Panc1 (cell line): ENCODE data around the gene SENP7.

Experiments
- POLR2AphosphoS5 ChIP-seq: IDR thresholded peaks from 2 replicates; pipeline ENCODE4 v1.6.1; 2012; ENCODE audit warnings: mild to moderate bottlenecking, low read depth, low read length, moderate library complexity
- SIN3A ChIP-seq: IDR thresholded peaks from 2 replicates; pipeline ENCODE4 v1.6.1; 2012; ENCODE audit warnings: low read depth, mild to moderate bottlenecking, low read length, moderate library complexity, borderline replicate concordance; ENCODE audit not compliant: insufficient read depth
- TCF7L2 ChIP-seq: IDR thresholded peaks from 2 replicates; pipeline ENCODE4 v1.6.1; 2011; ENCODE audit warnings: mild to moderate bottlenecking, low read depth, low read length, inconsistent platforms
- TF ChIP-seq, protein P1 (sequence below): fragments of 450-650 bp; IDR thresholded peaks from 2 replicates; pipeline ENCODE4 v1.5.1; 2017; ENCODE audit warnings: mild to moderate bottlenecking
- TF ChIP-seq, protein P2 (sequence below), 2 experiments: IDR thresholded peaks; 2 replicates each; pipeline ENCODE4 v1.6.1; 2011 to 2012; ENCODE audit warnings: low read depth in 2 of 2, control low read depth in 1 of 2, low read length in 1 of 2, mild to moderate bottlenecking in 1 of 2, moderate library complexity in 1 of 2; ENCODE audit not compliant: insufficient read depth in 1 of 2

DNA sequence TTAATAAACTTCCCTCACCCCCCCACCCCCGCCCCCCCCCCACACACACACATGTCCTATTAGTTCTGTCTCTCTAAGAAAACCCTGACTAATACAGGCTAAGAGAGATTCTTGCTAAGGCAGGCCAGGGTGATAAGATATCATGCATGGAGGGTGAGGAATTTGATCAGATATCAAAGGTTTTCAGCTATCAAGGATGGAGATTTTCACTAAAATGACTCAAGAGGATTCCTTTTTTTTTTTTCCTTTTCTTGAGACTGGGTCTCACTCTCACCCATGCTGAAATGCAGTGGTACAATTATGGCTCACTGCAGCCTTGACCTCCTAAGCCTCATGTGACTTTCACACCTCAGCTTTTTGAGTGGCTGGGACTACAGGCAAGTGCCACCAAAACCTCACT lies 14.9 kb upstream of the SENP7 start:
- TF ChIP-seq POLR2AphosphoS5 (no peak), SIN3A (no peak), TCF7L2 (no peak)
- TF ChIP-seq, protein P1, sequence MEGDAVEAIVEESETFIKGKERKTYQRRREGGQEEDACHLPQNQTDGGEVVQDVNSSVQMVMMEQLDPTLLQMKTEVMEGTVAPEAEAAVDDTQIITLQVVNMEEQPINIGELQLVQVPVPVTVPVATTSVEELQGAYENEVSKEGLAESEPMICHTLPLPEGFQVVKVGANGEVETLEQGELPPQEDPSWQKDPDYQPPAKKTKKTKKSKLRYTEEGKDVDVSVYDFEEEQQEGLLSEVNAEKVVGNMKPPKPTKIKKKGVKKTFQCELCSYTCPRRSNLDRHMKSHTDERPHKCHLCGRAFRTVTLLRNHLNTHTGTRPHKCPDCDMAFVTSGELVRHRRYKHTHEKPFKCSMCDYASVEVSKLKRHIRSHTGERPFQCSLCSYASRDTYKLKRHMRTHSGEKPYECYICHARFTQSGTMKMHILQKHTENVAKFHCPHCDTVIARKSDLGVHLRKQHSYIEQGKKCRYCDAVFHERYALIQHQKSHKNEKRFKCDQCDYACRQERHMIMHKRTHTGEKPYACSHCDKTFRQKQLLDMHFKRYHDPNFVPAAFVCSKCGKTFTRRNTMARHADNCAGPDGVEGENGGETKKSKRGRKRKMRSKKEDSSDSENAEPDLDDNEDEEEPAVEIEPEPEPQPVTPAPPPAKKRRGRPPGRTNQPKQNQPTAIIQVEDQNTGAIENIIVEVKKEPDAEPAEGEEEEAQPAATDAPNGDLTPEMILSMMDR = no peak
- TF ChIP-seq, protein P2, sequence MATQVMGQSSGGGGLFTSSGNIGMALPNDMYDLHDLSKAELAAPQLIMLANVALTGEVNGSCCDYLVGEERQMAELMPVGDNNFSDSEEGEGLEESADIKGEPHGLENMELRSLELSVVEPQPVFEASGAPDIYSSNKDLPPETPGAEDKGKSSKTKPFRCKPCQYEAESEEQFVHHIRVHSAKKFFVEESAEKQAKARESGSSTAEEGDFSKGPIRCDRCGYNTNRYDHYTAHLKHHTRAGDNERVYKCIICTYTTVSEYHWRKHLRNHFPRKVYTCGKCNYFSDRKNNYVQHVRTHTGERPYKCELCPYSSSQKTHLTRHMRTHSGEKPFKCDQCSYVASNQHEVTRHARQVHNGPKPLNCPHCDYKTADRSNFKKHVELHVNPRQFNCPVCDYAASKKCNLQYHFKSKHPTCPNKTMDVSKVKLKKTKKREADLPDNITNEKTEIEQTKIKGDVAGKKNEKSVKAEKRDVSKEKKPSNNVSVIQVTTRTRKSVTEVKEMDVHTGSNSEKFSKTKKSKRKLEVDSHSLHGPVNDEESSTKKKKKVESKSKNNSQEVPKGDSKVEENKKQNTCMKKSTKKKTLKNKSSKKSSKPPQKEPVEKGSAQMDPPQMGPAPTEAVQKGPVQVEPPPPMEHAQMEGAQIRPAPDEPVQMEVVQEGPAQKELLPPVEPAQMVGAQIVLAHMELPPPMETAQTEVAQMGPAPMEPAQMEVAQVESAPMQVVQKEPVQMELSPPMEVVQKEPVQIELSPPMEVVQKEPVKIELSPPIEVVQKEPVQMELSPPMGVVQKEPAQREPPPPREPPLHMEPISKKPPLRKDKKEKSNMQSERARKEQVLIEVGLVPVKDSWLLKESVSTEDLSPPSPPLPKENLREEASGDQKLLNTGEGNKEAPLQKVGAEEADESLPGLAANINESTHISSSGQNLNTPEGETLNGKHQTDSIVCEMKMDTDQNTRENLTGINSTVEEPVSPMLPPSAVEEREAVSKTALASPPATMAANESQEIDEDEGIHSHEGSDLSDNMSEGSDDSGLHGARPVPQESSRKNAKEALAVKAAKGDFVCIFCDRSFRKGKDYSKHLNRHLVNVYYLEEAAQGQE (IDR thresholded peaks at IDR 0.05; ENCODE audit: insufficient read depth in 1 of 2, low read depth in 2 of 2, low read length in 1 of 2) = no peak
